HEK293T (cell line): Measurements from ENCODE around the gene GABBR2.

Experiments
- BHLHE40 ChIP-seq: fragments of 450-650 bp; IDR thresholded peaks from 2 replicates; pipeline ENCODE4 v1.6.1; 2016; ENCODE audit warnings: mild to moderate bottlenecking, moderate library complexity, borderline replicate concordance
- SUZ12 ChIP-seq: fragments of 450-650 bp; IDR thresholded peaks from 2 replicates; pipeline ENCODE4 v1.6.1; 2016; ENCODE audit warnings: mild to moderate bottlenecking

- TF ChIP-seq SUZ12 (no peak), BHLHE40 (no peak)
These were observed 445.0 kb downstream of the GABBR2 start for GRCh38 chr9:98263482-98264357.
